ENCODE data around the gene STAP2. TPM values are rescaled to one million over a fixed set of nuclear protein-coding genes. Genes with fewer than 3 reads are reported as not detected.

STAP2 gene
- total and polyA plus RNA-seq, 2 donors (not counting 3 experiments of a cell fraction or from before 2014, with no cell fraction given), result 12.2 to 21.7 TPM

DNA sequence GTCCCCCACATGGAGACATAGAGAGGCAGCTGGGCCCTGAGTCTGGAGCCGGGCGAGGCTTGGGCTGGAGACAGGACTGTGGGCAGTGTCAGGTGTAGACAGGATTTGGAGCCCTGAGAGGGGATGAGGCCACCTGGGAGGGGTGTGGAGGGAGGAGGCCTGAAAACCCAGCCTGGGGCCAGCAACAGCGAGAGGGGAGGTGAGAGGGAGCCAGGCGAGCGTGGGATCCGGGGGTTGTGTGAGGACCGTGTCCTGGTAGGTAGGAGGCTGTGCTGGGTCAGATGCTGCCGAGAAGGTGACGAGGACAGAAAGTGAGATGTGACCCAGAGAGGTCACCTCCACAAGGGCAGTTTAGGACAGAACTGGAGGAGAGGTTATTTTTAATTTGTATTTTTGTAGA is 12.1 kb upstream of the STAP2 start:
- Histone ChIP-seq H3K4me2 (ENCODE audit: insufficient read depth, low read length) (no peak overlapping the region), H3K4me1 (ENCODE audit: control insufficient read depth, extremely low read depth, insufficient read depth, low read length) (no peaks in the 10 kb centered on the region), H3K9me1 (replicated peaks; ENCODE audit: control insufficient read depth, extremely low read depth, insufficient read depth, low read length) (no peaks in the 10 kb centered on the region), H3K9me3 (replicated peaks; ENCODE audit: control insufficient read depth, insufficient read depth, low read length) (no peaks in the 10 kb centered on the region), H3K27ac (ENCODE audit: insufficient read depth, low read depth, low read length) (no peak overlapping the region), H3K36me3 (ENCODE audit: control insufficient read depth in 2 of 2, extremely low read depth in 1 of 2, insufficient read depth in 2 of 2, low read length in 2 of 2) (peaks cover 2 to 3% of the 10 kb centered on the region in 2 experiments), H4K20me1 (replicated peaks; ENCODE audit: control insufficient read depth, extremely low read depth, insufficient read depth, low read length) (no peaks in the 10 kb centered on the region), H3K9ac (replicated peaks; ENCODE audit: extremely low read depth, insufficient read depth, low read length) (no peak overlapping the region), H3K79me2 (ENCODE audit: control insufficient read depth, insufficient read depth, low read length) (no peaks in the 10 kb centered on the region), H2AFZ (ENCODE audit: low read depth, low read length) (no peak overlapping the region), H3K4me3 (replicated peaks in 1 of 3; ENCODE audit: insufficient read depth in 1 of 3, low read depth in 1 of 3, low read length in 3 of 3) (no peak overlapping the region), H3K27me3 (ENCODE audit: control insufficient read depth in 2 of 2, insufficient read depth in 2 of 2, low read length in 2 of 2) (no peaks in the 10 kb centered on the region)
- ChIA-PET POLR2A (no interaction called here), CTCF (no interaction called here)
- BruUV-seq (replicated peaks), result no TSS peak
- no peak for TF ChIP-seq POLR2A (IDR thresholded peaks at IDR 0.05; ENCODE audit: low read depth, low read length)
- no peak for TF ChIP-seq EZH2 (IDR thresholded peaks at IDR 0.05; ENCODE audit: borderline replicate concordance, low read depth, low read length, severe bottlenecking)
- no peak for TF ChIP-seq JUN (IDR thresholded peaks at IDR 0.05; ENCODE audit: borderline replicate concordance, insufficient read depth, insufficient read length, low read depth)
- no peak for TF ChIP-seq POLR2AphosphoS5 (IDR thresholded peaks at IDR 0.05; ENCODE audit: insufficient read depth, low read depth, low read length)
- no peak for TF ChIP-seq MAX (IDR thresholded peaks at IDR 0.05; ENCODE audit: insufficient read depth, insufficient read length)
- no peak for TF ChIP-seq MYC (IDR thresholded peaks at IDR 0.05; ENCODE audit: low read depth, low read length)
- no peak for TF ChIP-seq GATA2 (IDR thresholded peaks at IDR 0.05; ENCODE audit: insufficient read depth, insufficient read length, low read depth, low read length)
- TF ChIP-seq, protein P1, sequence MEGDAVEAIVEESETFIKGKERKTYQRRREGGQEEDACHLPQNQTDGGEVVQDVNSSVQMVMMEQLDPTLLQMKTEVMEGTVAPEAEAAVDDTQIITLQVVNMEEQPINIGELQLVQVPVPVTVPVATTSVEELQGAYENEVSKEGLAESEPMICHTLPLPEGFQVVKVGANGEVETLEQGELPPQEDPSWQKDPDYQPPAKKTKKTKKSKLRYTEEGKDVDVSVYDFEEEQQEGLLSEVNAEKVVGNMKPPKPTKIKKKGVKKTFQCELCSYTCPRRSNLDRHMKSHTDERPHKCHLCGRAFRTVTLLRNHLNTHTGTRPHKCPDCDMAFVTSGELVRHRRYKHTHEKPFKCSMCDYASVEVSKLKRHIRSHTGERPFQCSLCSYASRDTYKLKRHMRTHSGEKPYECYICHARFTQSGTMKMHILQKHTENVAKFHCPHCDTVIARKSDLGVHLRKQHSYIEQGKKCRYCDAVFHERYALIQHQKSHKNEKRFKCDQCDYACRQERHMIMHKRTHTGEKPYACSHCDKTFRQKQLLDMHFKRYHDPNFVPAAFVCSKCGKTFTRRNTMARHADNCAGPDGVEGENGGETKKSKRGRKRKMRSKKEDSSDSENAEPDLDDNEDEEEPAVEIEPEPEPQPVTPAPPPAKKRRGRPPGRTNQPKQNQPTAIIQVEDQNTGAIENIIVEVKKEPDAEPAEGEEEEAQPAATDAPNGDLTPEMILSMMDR (IDR thresholded peaks at IDR 0.05; ENCODE audit: extremely low read depth in 1 of 2, insufficient read depth in 1 of 2, low read depth in 1 of 2, low read length in 2 of 2), result no peak
- TF ChIP-seq FOS (IDR thresholded peaks at IDR 0.05; ENCODE audit: borderline replicate concordance, insufficient read depth, low read length), result no peak
- dilution Hi-C loops (cut with MboI; ENCODE audit: extremely low pct_ligation_motif_present, low sequenced_read_pairs) (no loop called here), intact Hi-C loops (cut with micrococcal nuclease) (no loop called here)
- no peak for FAIRE-seq
- DNase-seq (ENCODE audit: low read depth, low spot score), result no peak
